ENCODE data around the gene SPATA31D4.
"Not testable (repeated sequence)": the region's sequence is repeated elsewhere in the genome, so short reads cannot be mapped to it uniquely, and the experiment has no call there.

Gene SPATA31D4

DNA sequence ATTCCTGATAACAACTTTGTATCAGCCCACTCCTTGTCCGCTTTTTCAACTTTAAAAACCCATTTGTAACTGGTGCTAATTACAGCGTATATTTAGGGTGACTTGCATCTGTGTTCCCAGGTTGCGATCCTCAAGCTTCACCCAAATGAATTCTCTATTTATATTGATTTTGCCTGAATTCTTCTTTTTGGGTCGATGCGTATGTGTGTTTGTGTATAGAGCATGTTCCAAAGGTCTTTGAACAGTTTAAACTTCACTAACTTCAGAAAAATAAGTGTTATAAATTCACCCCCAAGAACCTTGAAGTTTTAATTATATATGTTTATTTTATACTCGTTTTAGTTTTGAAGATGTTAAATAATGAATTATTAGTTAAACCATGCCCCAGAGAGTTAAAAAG lies 16.1 kb upstream of the SPATA31D4 start:
- in situ Hi-C loops (cut with MboI; ENCODE audit: low pct_unique_long_range_greater_than_20kb, low sequenced_read_pairs, unreplicated experiment), result no loop called here
- DNase-seq (ENCODE audit: low spot score), result no peak
- TF ChIP-seq, protein P1, sequence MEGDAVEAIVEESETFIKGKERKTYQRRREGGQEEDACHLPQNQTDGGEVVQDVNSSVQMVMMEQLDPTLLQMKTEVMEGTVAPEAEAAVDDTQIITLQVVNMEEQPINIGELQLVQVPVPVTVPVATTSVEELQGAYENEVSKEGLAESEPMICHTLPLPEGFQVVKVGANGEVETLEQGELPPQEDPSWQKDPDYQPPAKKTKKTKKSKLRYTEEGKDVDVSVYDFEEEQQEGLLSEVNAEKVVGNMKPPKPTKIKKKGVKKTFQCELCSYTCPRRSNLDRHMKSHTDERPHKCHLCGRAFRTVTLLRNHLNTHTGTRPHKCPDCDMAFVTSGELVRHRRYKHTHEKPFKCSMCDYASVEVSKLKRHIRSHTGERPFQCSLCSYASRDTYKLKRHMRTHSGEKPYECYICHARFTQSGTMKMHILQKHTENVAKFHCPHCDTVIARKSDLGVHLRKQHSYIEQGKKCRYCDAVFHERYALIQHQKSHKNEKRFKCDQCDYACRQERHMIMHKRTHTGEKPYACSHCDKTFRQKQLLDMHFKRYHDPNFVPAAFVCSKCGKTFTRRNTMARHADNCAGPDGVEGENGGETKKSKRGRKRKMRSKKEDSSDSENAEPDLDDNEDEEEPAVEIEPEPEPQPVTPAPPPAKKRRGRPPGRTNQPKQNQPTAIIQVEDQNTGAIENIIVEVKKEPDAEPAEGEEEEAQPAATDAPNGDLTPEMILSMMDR (IDR thresholded peaks at IDR 0.05; ENCODE audit: extremely low read depth, insufficient read depth, missing control alignments), result no peak

DNA sequence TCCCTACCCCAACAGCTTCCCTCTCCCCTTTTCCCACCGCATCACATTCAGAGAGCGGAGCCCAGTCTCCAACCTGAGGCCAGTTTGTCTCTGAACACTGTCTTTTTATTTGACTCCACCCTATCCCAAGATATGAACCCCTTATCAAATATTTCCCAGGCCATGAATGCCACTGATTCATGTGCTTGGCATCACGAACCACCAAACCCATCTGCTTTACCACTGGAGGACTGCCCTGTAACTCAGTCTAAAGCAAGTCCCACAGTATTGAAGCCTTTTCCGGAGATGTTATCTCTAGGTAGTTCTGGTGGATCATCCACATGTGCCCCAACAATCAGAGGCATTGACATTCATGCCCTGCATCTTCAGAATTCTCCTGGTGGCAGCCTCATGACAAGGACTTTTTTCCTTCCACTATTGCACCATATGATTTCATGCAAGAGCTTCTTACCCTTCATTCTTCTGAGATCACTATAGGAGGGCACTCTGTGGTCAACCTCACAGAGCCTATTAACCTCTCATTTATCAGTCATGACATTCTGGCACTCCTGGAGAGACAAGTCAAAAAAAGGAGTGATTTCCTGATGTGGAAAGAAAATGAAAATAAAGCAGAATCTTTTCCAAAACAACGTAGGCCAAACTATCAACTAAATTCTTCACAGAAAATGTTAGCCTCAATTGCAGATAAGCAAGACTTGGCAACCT lies 12.3 kb upstream of the SPATA31D4 start:
- in situ Hi-C loops (cut with MboI; ENCODE audit: low pct_unique_long_range_greater_than_20kb, low sequenced_read_pairs, unreplicated experiment), result no loop called here
- DNase-seq (ENCODE audit: low spot score), result no peak
- TF ChIP-seq, protein P1 (IDR thresholded peaks at IDR 0.05; ENCODE audit: extremely low read depth, insufficient read depth, missing control alignments), result no peak

DNA sequence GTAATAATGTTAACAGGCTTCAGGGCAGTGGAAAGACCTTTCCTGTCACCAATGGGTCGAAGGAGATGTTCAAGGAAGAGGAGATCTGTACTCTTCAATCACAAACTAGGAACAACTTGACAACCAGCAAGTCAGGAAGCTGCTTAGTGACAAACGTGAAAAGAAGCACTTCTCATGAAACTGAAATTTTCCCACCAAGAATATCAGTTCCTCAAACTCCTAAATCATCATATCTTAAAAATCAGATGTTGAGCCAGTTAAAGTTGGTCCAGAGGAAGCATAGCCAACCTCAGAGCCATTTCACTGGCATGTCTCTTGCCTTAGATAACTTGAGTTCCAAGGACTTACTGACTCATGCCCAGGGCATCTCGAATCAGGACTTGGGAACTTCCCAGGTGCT lies 9.7 kb upstream of the SPATA31D4 start:
- in situ Hi-C loops (cut with MboI; ENCODE audit: low pct_unique_long_range_greater_than_20kb, low sequenced_read_pairs, unreplicated experiment); DNase-seq (ENCODE audit: low spot score): not testable (repeated sequence)

DNA sequence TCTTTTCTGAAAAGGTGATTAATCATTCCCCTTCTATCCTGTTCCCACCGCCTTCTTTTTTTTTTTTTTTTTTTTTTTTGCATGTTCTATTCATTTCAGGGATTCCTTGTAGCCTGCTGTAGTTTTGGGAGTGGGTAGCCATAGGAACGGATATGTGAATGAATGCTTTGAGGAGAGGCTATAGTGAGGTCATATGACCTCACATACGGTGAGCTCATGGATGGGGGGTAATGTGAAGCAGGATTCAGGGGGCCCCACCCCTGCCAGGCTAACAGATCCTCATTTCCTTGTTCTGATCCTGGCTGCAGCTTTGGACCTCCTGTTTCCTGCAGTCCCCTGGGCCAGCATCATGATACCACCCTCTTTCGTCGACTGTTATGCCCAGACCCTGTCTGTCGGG lies 1.9 kb downstream of the SPATA31D4 start:
- in situ Hi-C loops (cut with MboI; ENCODE audit: low pct_unique_long_range_greater_than_20kb, low sequenced_read_pairs, unreplicated experiment); DNase-seq (ENCODE audit: low spot score): not testable (repeated sequence)

DNA sequence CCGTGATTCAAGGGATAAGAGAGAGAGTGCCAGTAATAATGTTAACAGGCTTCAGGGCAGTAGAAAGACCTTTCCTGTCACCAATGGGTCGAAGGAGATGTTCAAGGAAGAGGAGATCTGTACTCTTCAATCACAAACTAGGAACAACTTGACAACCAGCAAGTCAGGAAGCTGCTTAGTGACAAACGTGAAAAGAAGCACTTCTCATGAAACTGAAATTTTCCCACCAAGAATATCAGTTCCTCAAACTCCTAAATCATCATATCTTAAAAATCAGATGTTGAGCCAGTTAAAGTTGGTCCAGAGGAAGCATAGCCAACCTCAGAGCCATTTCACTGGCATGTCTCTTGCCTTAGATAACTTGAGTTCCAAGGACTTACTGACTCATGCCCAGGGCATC lies 5.3 kb downstream of the SPATA31D4 start:
- DNase-seq (ENCODE audit: low spot score); in situ Hi-C loops (cut with MboI; ENCODE audit: low pct_unique_long_range_greater_than_20kb, low sequenced_read_pairs, unreplicated experiment): not testable (repeated sequence)

DNA sequence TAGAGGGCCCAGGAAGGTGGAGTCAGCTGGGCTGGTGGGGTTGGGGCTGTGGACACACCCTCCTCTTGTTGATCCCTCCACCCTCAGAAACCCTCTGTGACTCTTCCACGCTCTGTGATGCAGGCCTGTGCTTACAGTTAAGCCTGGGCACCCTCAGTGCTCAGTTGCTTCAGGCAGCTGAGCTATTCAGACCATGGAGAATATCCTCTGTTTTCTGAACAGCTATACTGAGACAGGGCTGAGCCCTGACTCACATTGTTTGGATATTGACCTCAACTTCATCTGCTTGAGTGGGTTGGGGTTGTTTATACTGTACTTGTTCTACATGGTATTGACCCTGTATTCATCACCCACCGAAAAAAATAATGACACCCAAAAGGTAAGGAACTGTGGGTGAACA lies 15.2 kb downstream of the SPATA31D4 start, which contains the start of gene SPATA31D3:
Gene SPATA31D3 (plus strand): TSS at position 108 of the 400 bp plus-strand sequence. CDS start 86 bp downstream, at position 194.
- in situ Hi-C loops (cut with MboI; ENCODE audit: low pct_unique_long_range_greater_than_20kb, low sequenced_read_pairs, unreplicated experiment); DNase-seq (ENCODE audit: low spot score): not testable (repeated sequence)

DNA sequence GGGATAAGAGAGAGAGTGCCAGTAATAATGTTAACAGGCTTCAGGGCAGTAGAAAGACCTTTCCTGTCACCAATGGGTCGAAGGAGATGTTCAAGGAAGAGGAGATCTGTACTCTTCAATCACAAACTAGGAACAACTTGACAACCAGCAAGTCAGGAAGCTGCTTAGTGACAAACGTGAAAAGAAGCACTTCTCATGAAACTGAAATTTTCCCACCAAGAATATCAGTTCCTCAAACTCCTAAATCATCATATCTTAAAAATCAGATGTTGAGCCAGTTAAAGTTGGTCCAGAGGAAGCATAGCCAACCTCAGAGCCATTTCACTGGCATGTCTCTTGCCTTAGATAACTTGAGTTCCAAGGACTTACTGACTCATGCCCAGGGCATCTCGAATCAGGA lies 20.4 kb downstream of the SPATA31D4 start:
- in situ Hi-C loops (cut with MboI; ENCODE audit: low pct_unique_long_range_greater_than_20kb, low sequenced_read_pairs, unreplicated experiment); DNase-seq (ENCODE audit: low spot score): not testable (repeated sequence)

DNA sequence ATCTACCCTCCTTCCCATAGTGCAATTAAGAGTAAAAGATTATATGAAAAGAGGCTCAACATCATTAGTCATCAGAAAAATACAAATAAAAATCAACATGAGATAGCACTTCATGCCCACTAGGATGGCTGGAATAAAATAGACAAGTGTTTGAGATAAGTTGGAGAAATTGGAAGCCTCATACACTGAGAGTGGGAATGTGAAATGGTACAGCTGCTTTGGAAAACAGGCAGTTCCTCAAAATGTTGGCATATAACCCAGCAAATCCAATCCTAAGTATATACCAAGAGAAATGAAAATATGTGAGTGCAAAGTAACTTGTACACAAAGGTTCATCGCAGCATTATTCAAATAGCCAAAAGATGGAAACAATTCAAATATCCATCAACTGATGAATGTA lies 24.9 kb downstream of the SPATA31D4 start:
- TF ChIP-seq, protein P1 (IDR thresholded peaks at IDR 0.05; ENCODE audit: extremely low read depth, insufficient read depth, missing control alignments), result no peak
- no peak for DNase-seq (ENCODE audit: low spot score)
- in situ Hi-C loops (cut with MboI; ENCODE audit: low pct_unique_long_range_greater_than_20kb, low sequenced_read_pairs, unreplicated experiment), result no loop called here

DNA sequence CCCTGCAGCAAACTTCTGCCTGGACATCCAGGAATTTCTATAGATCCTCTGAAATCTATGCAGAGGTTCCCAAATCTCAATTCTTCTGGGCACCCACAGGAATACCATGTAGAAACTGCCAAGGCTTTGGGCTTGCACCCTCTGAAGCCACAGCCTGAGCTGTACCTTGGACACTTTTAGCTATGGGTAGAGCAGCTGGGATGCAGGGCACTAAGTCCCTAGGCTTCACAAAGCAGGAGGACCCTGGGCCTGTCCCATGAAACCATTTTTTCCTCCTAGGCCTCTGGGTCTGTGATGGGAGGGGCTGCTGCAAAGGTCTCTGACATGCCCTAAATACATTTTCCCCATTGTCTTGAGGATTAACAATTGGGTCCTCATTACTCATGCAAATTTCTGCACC lies 27.4 kb downstream of the SPATA31D4 start:
- in situ Hi-C loops (cut with MboI; ENCODE audit: low pct_unique_long_range_greater_than_20kb, low sequenced_read_pairs, unreplicated experiment), result no loop called here
- DNase-seq (ENCODE audit: low spot score), result no peak

More for the DNA sequence above, 27.4 kb downstream of the SPATA31D4 start:
- TF ChIP-seq, protein P1 (IDR thresholded peaks at IDR 0.05; ENCODE audit: extremely low read depth, insufficient read depth, missing control alignments), result no peak

Measured in GM13977 (cell line).